ENCODE results near the gene HSPB7.

DNA sequence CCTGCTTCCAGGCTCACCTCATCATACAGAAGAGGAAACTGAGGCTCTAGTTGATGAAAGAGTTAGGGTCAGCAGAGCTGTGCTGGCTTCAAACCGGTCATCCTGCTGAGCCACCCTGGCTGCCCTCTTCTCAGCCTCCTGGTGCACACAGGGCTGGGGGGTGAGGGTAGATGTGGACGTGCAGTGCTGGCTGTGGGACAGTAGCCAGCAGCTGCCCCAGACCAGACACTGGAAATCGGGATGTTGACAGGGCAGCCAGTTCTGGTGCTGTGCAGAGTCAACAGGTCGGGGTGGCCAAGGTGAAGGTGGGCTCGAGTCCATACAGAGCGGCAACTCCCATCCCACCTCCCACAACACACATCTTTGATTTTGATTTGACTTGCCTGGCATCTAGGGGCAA, 2.5 kb upstream of the HSPB7 start:
- TF ChIP-seq YY1 (IDR thresholded peaks at IDR 0.05; ENCODE audit: insufficient read depth, insufficient read length) (no peak), ZNF274 (IDR thresholded peaks at IDR 0.05; ENCODE audit: low read depth, low read length) (no peak)
